KMS-11 (cell line): ENCODE measurements around the gene SYNJ1.

Experiments
- H2AFZ ChIP-seq: fragments of 200-600 bp; sonication (generic); 2 replicates; pipeline ENCODE4 v1.6.1; 2016; ENCODE audit warnings: antibody characterized with exemption, mixed run types, low read depth
- H3K27ac ChIP-seq: fragments of 200-600 bp; sonication (generic); 2 replicates; pipeline ENCODE4 v1.6.1; 2016; ENCODE audit warnings: mild to moderate bottlenecking, mixed run types
- H3K27me3 ChIP-seq: fragments of 200-600 bp; sonication (generic); 2 replicates; pipeline ENCODE4 v1.6.1; 2017; ENCODE audit warnings: mild to moderate bottlenecking, low read depth, mixed run types, moderate library complexity; ENCODE audit not compliant: insufficient read depth
- H3K36me3 ChIP-seq: fragments of 200-600 bp; sonication (generic); 2 replicates; pipeline ENCODE4 v1.6.1; 2017; ENCODE audit warnings: mild to moderate bottlenecking, mixed run types; ENCODE audit not compliant: insufficient read depth
- H3K4me1 ChIP-seq: fragments of 200-600 bp; sonication (generic); 2 replicates; pipeline ENCODE4 v1.6.1; 2016; ENCODE audit warnings: mild to moderate bottlenecking, low read depth, mixed run types; ENCODE audit not compliant: poor library complexity, severe bottlenecking
- H3K4me2 ChIP-seq: fragments of 200-600 bp; sonication (generic); 2 replicates; pipeline ENCODE4 v1.7.0; 2016; ENCODE audit warnings: mild to moderate bottlenecking, mixed run types
- H3K4me3 ChIP-seq: fragments of 200-600 bp; sonication (generic); IDR thresholded peaks from 2 replicates; pipeline ENCODE4 v1.6.1; 2017; ENCODE audit warnings: low read depth, low read length, mixed read lengths; ENCODE audit not compliant: insufficient read depth
- H3K79me2 ChIP-seq: fragments of 200-600 bp; sonication (generic); 2 replicates; pipeline ENCODE4 v1.6.1; 2016; ENCODE audit warnings: low read depth, mixed run types; ENCODE audit not compliant: insufficient read depth
- H3K9ac ChIP-seq: fragments of 200-600 bp; sonication (generic); 2 replicates; pipeline ENCODE4 v1.6.1; 2016; ENCODE audit warnings: mild to moderate bottlenecking, mixed run types
- H4K20me1 ChIP-seq: fragments of 200-600 bp; sonication (generic); 2 replicates; pipeline ENCODE4 v1.6.1; 2016; ENCODE audit warnings: mild to moderate bottlenecking, mixed run types; ENCODE audit not compliant: insufficient read depth
- TF ChIP-seq, protein P1 (sequence below): fragments of 200-600 bp; sonication (generic); conservative IDR thresholded peaks from 2 replicates; pipeline ENCODE4 v1.6.1; 2017; ENCODE audit warnings: low read depth, mild to moderate bottlenecking, antibody characterized with exemption, low read length, moderate library complexity, mixed read lengths

The SYNJ1 gene

DNA sequence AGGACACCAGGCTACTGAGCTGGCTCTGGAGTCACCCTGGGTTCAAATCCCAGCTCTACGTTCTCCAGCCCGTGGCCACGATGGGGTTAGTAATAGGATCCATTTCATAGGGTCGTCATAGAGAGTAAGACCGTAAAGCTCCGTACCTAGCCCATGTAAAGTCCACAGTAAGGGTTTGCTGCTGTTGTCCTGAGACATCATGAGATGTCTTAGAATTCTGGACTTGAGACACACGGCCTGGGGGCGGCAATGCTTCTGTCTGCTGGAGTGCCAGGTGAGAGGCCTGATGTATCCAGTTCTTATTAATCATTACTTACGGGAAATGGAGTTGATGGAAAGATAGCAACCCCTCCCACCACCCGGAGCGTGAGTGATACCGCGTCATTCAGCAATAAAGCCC lies 146.1 kb downstream of the SYNJ1 start:
- Histone ChIP-seq H4K20me1 (no peaks in the 10 kb centered on the region), H3K4me1 (no peaks in the 10 kb centered on the region), H3K36me3 (no peaks in the 10 kb centered on the region), H2AFZ (no peak overlapping the region), H3K4me2 (no peak overlapping the region), H3K4me3 (no peak overlapping the region), H3K27me3 (no peaks in the 10 kb centered on the region; the same call in 1 of the 2 replicates), H3K27ac (no peak overlapping the region), H3K79me2 (no peaks in the 10 kb centered on the region), H3K9ac (no peak overlapping the region)
- TF ChIP-seq, protein P1, sequence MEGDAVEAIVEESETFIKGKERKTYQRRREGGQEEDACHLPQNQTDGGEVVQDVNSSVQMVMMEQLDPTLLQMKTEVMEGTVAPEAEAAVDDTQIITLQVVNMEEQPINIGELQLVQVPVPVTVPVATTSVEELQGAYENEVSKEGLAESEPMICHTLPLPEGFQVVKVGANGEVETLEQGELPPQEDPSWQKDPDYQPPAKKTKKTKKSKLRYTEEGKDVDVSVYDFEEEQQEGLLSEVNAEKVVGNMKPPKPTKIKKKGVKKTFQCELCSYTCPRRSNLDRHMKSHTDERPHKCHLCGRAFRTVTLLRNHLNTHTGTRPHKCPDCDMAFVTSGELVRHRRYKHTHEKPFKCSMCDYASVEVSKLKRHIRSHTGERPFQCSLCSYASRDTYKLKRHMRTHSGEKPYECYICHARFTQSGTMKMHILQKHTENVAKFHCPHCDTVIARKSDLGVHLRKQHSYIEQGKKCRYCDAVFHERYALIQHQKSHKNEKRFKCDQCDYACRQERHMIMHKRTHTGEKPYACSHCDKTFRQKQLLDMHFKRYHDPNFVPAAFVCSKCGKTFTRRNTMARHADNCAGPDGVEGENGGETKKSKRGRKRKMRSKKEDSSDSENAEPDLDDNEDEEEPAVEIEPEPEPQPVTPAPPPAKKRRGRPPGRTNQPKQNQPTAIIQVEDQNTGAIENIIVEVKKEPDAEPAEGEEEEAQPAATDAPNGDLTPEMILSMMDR = no peak

DNA sequence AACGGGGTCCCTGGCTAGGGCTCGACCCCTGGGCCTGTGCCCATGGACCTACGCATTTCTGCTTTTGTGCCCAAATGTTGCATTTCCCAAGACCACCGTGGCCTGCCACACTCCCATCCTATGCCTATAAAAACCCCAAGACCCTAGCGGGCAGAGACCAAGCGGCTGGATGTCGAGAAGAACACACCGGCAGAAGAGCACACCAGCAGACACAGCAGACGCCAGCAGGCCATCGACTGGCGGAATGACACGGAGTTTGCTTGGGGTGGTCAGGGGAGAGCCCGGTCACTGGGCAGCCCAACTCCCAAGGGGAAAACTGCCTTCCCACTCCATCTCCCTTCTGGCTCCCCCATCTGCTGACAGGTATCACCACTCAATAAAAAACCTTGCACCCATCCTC lies 146.9 kb downstream of the SYNJ1 start:
- no peak overlapping the region for H2AFZ ChIP-seq
- no peaks in the 10 kb centered on the region for H3K79me2 ChIP-seq
- H3K9ac ChIP-seq = no peak overlapping the region
- no peaks in the 10 kb centered on the region; the same call in 1 of the 2 replicates for H3K27me3 ChIP-seq
- H3K4me2 ChIP-seq = no peak overlapping the region
- no peaks in the 10 kb centered on the region for H3K4me1 ChIP-seq
- TF ChIP-seq, protein P1 = no peak
- no peak overlapping the region for H3K4me3 ChIP-seq
- no peaks in the 10 kb centered on the region for H3K36me3 ChIP-seq
- H3K27ac ChIP-seq = no peak overlapping the region
- H4K20me1 ChIP-seq = no peaks in the 10 kb centered on the region
